ENCODE data around the gene CIRBP. TPM values are rescaled to one million over a fixed set of nuclear protein-coding genes. Genes with fewer than 3 reads are reported as not detected.
A peak's percentile ranks its signal among the peaks of the same experiment; 100 is the strongest.

The CIRBP gene
- total and polyA plus RNA-seq, 9 of the 15 experiments (the other 6 are each of a cell fraction or from before 2014, with no cell fraction given), result 20.5 to 327 (median 176) TPM

DNA sequence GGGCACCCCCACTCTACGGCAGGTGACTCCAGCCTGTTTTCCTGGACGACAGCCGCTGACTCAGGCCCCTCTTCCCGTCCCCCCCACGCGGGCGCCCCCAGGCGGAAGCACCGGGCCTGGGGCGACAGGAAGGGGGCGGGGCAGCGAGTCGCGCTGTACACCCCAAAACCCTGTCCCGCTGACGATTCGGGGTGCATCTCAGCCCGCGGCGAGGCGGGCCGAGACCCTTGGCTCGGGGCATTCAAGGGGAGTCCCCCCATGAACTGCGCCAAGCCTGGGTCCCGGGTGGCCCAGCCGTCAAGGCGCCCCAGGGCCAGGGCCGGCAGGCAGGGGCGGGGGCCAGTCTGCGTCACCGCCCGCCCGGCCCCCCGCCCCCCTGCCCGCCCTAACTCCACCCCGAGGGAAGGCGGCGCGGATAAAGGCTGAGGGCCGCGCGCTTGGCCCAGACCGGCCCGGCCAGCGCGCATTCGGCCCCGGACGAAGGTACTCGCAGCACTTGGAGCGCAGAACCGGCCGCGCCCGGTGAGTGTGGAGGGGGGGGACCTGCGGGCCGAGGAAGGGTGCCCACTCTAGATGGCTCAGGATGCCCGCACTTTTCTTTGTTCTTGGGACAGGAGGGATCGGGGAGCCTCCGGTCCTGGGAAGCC, 20.9 kb upstream of the CIRBP start, which contains the start of gene MIDN (continued):
- TF ChIP-seq, protein P1, sequence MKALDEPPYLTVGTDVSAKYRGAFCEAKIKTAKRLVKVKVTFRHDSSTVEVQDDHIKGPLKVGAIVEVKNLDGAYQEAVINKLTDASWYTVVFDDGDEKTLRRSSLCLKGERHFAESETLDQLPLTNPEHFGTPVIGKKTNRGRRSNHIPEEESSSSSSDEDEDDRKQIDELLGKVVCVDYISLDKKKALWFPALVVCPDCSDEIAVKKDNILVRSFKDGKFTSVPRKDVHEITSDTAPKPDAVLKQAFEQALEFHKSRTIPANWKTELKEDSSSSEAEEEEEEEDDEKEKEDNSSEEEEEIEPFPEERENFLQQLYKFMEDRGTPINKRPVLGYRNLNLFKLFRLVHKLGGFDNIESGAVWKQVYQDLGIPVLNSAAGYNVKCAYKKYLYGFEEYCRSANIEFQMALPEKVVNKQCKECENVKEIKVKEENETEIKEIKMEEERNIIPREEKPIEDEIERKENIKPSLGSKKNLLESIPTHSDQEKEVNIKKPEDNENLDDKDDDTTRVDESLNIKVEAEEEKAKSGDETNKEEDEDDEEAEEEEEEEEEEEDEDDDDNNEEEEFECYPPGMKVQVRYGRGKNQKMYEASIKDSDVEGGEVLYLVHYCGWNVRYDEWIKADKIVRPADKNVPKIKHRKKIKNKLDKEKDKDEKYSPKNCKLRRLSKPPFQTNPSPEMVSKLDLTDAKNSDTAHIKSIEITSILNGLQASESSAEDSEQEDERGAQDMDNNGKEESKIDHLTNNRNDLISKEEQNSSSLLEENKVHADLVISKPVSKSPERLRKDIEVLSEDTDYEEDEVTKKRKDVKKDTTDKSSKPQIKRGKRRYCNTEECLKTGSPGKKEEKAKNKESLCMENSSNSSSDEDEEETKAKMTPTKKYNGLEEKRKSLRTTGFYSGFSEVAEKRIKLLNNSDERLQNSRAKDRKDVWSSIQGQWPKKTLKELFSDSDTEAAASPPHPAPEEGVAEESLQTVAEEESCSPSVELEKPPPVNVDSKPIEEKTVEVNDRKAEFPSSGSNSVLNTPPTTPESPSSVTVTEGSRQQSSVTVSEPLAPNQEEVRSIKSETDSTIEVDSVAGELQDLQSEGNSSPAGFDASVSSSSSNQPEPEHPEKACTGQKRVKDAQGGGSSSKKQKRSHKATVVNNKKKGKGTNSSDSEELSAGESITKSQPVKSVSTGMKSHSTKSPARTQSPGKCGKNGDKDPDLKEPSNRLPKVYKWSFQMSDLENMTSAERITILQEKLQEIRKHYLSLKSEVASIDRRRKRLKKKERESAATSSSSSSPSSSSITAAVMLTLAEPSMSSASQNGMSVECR (CRISPR knock-in tag; IDR thresholded peaks at IDR 0.05), result peak; percentile 95
- TF ChIP-seq, protein P2, sequence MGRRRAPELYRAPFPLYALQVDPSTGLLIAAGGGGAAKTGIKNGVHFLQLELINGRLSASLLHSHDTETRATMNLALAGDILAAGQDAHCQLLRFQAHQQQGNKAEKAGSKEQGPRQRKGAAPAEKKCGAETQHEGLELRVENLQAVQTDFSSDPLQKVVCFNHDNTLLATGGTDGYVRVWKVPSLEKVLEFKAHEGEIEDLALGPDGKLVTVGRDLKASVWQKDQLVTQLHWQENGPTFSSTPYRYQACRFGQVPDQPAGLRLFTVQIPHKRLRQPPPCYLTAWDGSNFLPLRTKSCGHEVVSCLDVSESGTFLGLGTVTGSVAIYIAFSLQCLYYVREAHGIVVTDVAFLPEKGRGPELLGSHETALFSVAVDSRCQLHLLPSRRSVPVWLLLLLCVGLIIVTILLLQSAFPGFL (CRISPR knock-in tag; IDR thresholded peaks at IDR 0.05), result peak; percentile 75; the same call in 1 of the 2 replicates
- peak; percentile 84; the same call in 1 of the 2 replicates for TF ChIP-seq GTF2E2 (tag; IDR thresholded peaks at IDR 0.05)
- TF ChIP-seq, protein P3, sequence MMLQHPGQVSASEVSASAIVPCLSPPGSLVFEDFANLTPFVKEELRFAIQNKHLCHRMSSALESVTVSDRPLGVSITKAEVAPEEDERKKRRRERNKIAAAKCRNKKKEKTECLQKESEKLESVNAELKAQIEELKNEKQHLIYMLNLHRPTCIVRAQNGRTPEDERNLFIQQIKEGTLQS (IDR thresholded peaks at IDR 0.05), result peak; percentile 80
- TF ChIP-seq, protein P3 (CRISPR knock-in tag; conservative IDR thresholded peaks at IDR 0.05), result 0 out of 2 replicates have a peak, but pooled peaks have one; percentile 67
- TF ChIP-seq, protein P4, sequence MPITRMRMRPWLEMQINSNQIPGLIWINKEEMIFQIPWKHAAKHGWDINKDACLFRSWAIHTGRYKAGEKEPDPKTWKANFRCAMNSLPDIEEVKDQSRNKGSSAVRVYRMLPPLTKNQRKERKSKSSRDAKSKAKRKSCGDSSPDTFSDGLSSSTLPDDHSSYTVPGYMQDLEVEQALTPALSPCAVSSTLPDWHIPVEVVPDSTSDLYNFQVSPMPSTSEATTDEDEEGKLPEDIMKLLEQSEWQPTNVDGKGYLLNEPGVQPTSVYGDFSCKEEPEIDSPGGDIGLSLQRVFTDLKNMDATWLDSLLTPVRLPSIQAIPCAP (CRISPR knock-in tag; IDR thresholded peaks at IDR 0.05; ENCODE audit: borderline replicate concordance), result no peak
- TF ChIP-seq EP400 (IDR thresholded peaks at IDR 0.05), result peak; percentile 57; the same call in 1 of the 2 replicates
- 0 out of 2 replicates have a peak, but pooled peaks have one; percentile 8 for TF ChIP-seq ATF1 (CRISPR knock-in tag; IDR thresholded peaks at IDR 0.05)
- TF ChIP-seq ATF1 (tag; IDR thresholded peaks at IDR 0.05), result peak; percentile 82
- no peak for TF ChIP-seq RBM25 (IDR thresholded peaks at IDR 0.05; ENCODE audit: low read depth, low read length, severe bottlenecking)
- TF ChIP-seq GABPA (tag; conservative IDR thresholded peaks at IDR 0.05; ENCODE audit: low read depth), result peak; percentile 74
- TF ChIP-seq ZSCAN29 (IDR thresholded peaks at IDR 0.05), result no peak
- no peak for TF ChIP-seq CCNT2 (IDR thresholded peaks at IDR 0.05; ENCODE audit: borderline replicate concordance, extremely low read depth, insufficient read length, low read depth, low read length)
- TF ChIP-seq GTF2F1 (IDR thresholded peaks at IDR 0.05; ENCODE audit: low read depth, low read length), result peak; percentile 48; the same call in 1 of the 2 replicates

Data from K562 (cell line).